ENCODE results near the gene ZNF385B.
A peak's percentile ranks its signal among the peaks of the same experiment; 100 is the strongest.

The ZNF385B gene

GRCh38 chr2:179751163-179751809, 110.1 kb downstream of the ZNF385B start:
- no peak overlapping the region for H3K9ac ChIP-seq (ENCODE audit: low read length)
- no peak overlapping the region for H3K27ac ChIP-seq (ENCODE audit: low read depth, low read length, poor library complexity, severe bottlenecking)
- no peaks in the 10 kb centered on the region for H3K79me2 ChIP-seq (ENCODE audit: insufficient read depth, low read length)
- H3K27me3 ChIP-seq (ENCODE audit: insufficient read depth, low read length), result no peaks in the 10 kb centered on the region
- no peaks in the 10 kb centered on the region for H3F3A ChIP-seq (ENCODE audit: insufficient read depth, low read length)
- TF ChIP-seq CTCF (IDR thresholded peaks at IDR 0.05; ENCODE audit: low read length) (peak; percentile 75), EZH2 (IDR thresholded peaks at IDR 0.05; ENCODE audit: borderline replicate concordance, low read length) (no peak)
- H3K36me3 ChIP-seq (ENCODE audit: insufficient read depth, low read length), result no peaks in the 10 kb centered on the region
- H3K9me2 ChIP-seq (ENCODE audit: low read depth, low read length), result no peaks in the 10 kb centered on the region
- no peaks in the 10 kb centered on the region for H3K9me3 ChIP-seq (ENCODE audit: low read length)
- no peak overlapping the region for H3K4me3 ChIP-seq (ENCODE audit: low read depth, low read length, poor library complexity, severe bottlenecking)
- H4K20me1 ChIP-seq (ENCODE audit: insufficient read depth, low read length), result no peaks in the 10 kb centered on the region
- H2AFZ ChIP-seq (ENCODE audit: low read length), result no peak overlapping the region
- no peak overlapping the region for H3K4me2 ChIP-seq (ENCODE audit: low read length)
- no peaks in the 10 kb centered on the region for H3K4me1 ChIP-seq (ENCODE audit: insufficient read depth, low read length, severe bottlenecking)

- H4K20me1 ChIP-seq (ENCODE audit: insufficient read depth, low read length), result no peaks in the 10 kb centered on the region
- H3K79me2 ChIP-seq (ENCODE audit: insufficient read depth, low read length), result no peaks in the 10 kb centered on the region
- no peaks in the 10 kb centered on the region for H3K9me2 ChIP-seq (ENCODE audit: low read depth, low read length)
- no peak for TF ChIP-seq EZH2 (IDR thresholded peaks at IDR 0.05; ENCODE audit: borderline replicate concordance, low read length)
- TF ChIP-seq CTCF (IDR thresholded peaks at IDR 0.05; ENCODE audit: low read length), result no peak
- no peaks in the 10 kb centered on the region for H3K36me3 ChIP-seq (ENCODE audit: insufficient read depth, low read length)
- H3K9me3 ChIP-seq (ENCODE audit: low read length), result no peaks in the 10 kb centered on the region
- H3K4me2 ChIP-seq (ENCODE audit: low read length), result no peak overlapping the region
- H3K4me1 ChIP-seq (ENCODE audit: insufficient read depth, low read length, severe bottlenecking), result no peaks in the 10 kb centered on the region
- no peak overlapping the region for H2AFZ ChIP-seq (ENCODE audit: low read length)
- no peak overlapping the region for H3K4me3 ChIP-seq (ENCODE audit: low read depth, low read length, poor library complexity, severe bottlenecking)
- no peak overlapping the region for H3K9ac ChIP-seq (ENCODE audit: low read length)
- H3K27me3 ChIP-seq (ENCODE audit: insufficient read depth, low read length), result no peaks in the 10 kb centered on the region
- H3K27ac ChIP-seq (ENCODE audit: low read depth, low read length, poor library complexity, severe bottlenecking), result no peak overlapping the region
- H3F3A ChIP-seq (ENCODE audit: insufficient read depth, low read length), result no peaks in the 10 kb centered on the region
Observed at GRCh38 chr2:179749210-179749609, 112.2 kb downstream of the ZNF385B start.

- H3K27me3 ChIP-seq (ENCODE audit: insufficient read depth, low read length), result no peaks in the 10 kb centered on the region
- H3K36me3 ChIP-seq (ENCODE audit: insufficient read depth, low read length), result no peaks in the 10 kb centered on the region
- H2AFZ ChIP-seq (ENCODE audit: low read length), result no peak overlapping the region
- no peak overlapping the region for H3K4me2 ChIP-seq (ENCODE audit: low read length)
- H3K4me1 ChIP-seq (ENCODE audit: insufficient read depth, low read length, severe bottlenecking), result no peaks in the 10 kb centered on the region
- no peak overlapping the region for H3K27ac ChIP-seq (ENCODE audit: low read depth, low read length, poor library complexity, severe bottlenecking)
- no peaks in the 10 kb centered on the region for H3K9me2 ChIP-seq (ENCODE audit: low read depth, low read length)
- no peaks in the 10 kb centered on the region for H4K20me1 ChIP-seq (ENCODE audit: insufficient read depth, low read length)
- H3K9me3 ChIP-seq (ENCODE audit: low read length), result no peaks in the 10 kb centered on the region
- no peak for TF ChIP-seq EZH2 (IDR thresholded peaks at IDR 0.05; ENCODE audit: borderline replicate concordance, low read length)
- no peak for TF ChIP-seq CTCF (IDR thresholded peaks at IDR 0.05; ENCODE audit: low read length)
- H3F3A ChIP-seq (ENCODE audit: insufficient read depth, low read length), result no peaks in the 10 kb centered on the region
- no peaks in the 10 kb centered on the region for H3K79me2 ChIP-seq (ENCODE audit: insufficient read depth, low read length)
- no peak overlapping the region for H3K4me3 ChIP-seq (ENCODE audit: low read depth, low read length, poor library complexity, severe bottlenecking)
- no peak overlapping the region for H3K9ac ChIP-seq (ENCODE audit: low read length)
Observed at GRCh38 chr2:179746981-179747380, 114.4 kb downstream of the ZNF385B start.

Data from OCI-LY1 (cell line).